HepG2 (cell line): ENCODE measurements around the gene MOG. TPM values are rescaled to one million over a fixed set of nuclear protein-coding genes. Genes with fewer than 3 reads are reported as not detected.
"Not testable (repeated sequence)": the region's sequence is repeated elsewhere in the genome, so short reads cannot be mapped to it uniquely, and the experiment has no call there.

Source experiments
- ATAC-seq: fragments of 200-7000 bp; cut with Tn5 transposase; 3 replicates; pipeline ENCODE4 v1.9.1; 2020; ENCODE audit warnings: mild to moderate bottlenecking, moderate library complexity
- BruUV-seq: library from RNA; stranded (reverse); fragments of 400-500 nt; replicated peaks from 2 replicates; lab custom pipeline; 2021; lab: Mats Ljungman, UMichigan
- CTCF ChIA-PET: fragments of 300-600 bp; formaldehyde crosslinking; extraction: SDS; loops from one replicate; lab custom pipeline; 2021; ENCODE audit warnings: low total read pairs, inconsistent platforms, low intra/inter-chr PET ratio; lab: Yijun Ruan, JAX
- POLR2A ChIA-PET: fragments of 350-600 bp; sonication (Branson Sonifier 250); formaldehyde crosslinking; loops from one replicate; lab custom pipeline; 2020; ENCODE audit warnings: antibody characterized with exemption, inconsistent platforms; lab: Yijun Ruan, JAX
- DNase-seq: peaks from one replicate; pipeline ENCODE4 v3.0.0-alpha.2; 2015; ENCODE audit warnings: low spot score
- FAIRE-seq: peaks from 3 replicates; lab custom pipeline; 2011; peaks lifted over from hg19 to GRCh38; lab: Jason Lieb, UNC
- H2AFZ ChIP-seq: one replicate; pipeline ENCODE4 v1.6.1; 2011; ENCODE audit warnings: low read length, inconsistent platforms
- H3K27ac ChIP-seq: fragments of 300-600 bp; 3 replicates; pipeline ENCODE4 v1.8.0; 2011; ENCODE audit warnings: mixed run types, mild to moderate bottlenecking, mixed read lengths, low read length, inconsistent platforms; ENCODE audit not compliant: insufficient read depth; ENCODE audit errors: extremely low read length
- H3K27me3 ChIP-seq, 2 experiments: fragments of 200-600 bp in 1 of 2; 2 replicates in 1 of 2; 3 replicates in 1 of 2; pipeline versions ENCODE4 v1.6.0 to v1.8.0; 2011; ENCODE audit warnings: low read length in 2 of 2, mild to moderate bottlenecking in 2 of 2, moderate library complexity in 2 of 2, inconsistent platforms in 1 of 2; ENCODE audit not compliant: insufficient read depth in 2 of 2, control insufficient read depth in 1 of 2
- H3K36me3 ChIP-seq, 2 experiments: fragments of 200-600 bp in 1 of 2; replicated peaks in 1 of 2; 2 replicates in 1 of 2; 3 replicates in 1 of 2; pipeline versions ENCODE4 v1.5.1 to v1.8.0; 2011; ENCODE audit warnings: low read length in 2 of 2, inconsistent platforms in 1 of 2; ENCODE audit not compliant: insufficient read depth in 2 of 2, control insufficient read depth in 1 of 2
- H3K4me1 ChIP-seq: 2 replicates; pipeline ENCODE4 v1.5.1; 2012; ENCODE audit warnings: low read length, inconsistent platforms; ENCODE audit not compliant: insufficient read depth
- H3K4me2 ChIP-seq: 2 replicates; pipeline ENCODE4 v1.6.0; 2011; ENCODE audit warnings: low read depth, low read length, inconsistent platforms
- H3K4me3 ChIP-seq, 3 experiments: fragments of 200-600 bp in 1 of 3; sonication (generic), shearing (Covaris generic) in 1 of 3; replicated peaks in 1 of 3; 2 replicates each; pipeline ENCODE4 v1.5.1; 2011 to 2016; ENCODE audit warnings: low read length in 3 of 3, inconsistent platforms in 2 of 3, low read depth in 2 of 3, mild to moderate bottlenecking in 2 of 3, control low read depth in 1 of 3, mixed read lengths in 1 of 3; ENCODE audit not compliant: insufficient read depth in 1 of 3
- H3K79me2 ChIP-seq: one replicate; pipeline ENCODE4 v1.6.1; 2011; ENCODE audit warnings: low read length, inconsistent platforms; ENCODE audit not compliant: insufficient read depth
- H3K9ac ChIP-seq: 2 replicates; pipeline ENCODE4 v1.6.0; 2011; ENCODE audit warnings: mild to moderate bottlenecking, low read depth, low read length, inconsistent platforms; ENCODE audit not compliant: insufficient read depth
- H3K9me3 ChIP-seq: 2 replicates; pipeline ENCODE4 v1.5.1; 2012; ENCODE audit warnings: mild to moderate bottlenecking, low read length
- H4K20me1 ChIP-seq: 2 replicates; pipeline ENCODE4 v1.6.0; 2011; ENCODE audit warnings: inconsistent platforms, mild to moderate bottlenecking, low read length, moderate library complexity; ENCODE audit not compliant: insufficient read depth
- RBM39 ChIP-seq: fragments of 200-400 bp; formaldehyde crosslinking; IDR thresholded peaks from one replicate; pipeline ENCODE4 v1.6.1; 2018; ENCODE audit warnings: antibody characterized with exemption, mild to moderate bottlenecking, low read depth, low read length; ENCODE audit not compliant: poor library complexity, severe bottlenecking
- ZNF230 ChIP-seq: sonication (generic); formaldehyde crosslinking; IDR thresholded peaks from 2 replicates; pipeline ENCODE4 v1.4.0; 2020; ENCODE audit warnings: mild to moderate bottlenecking, missing genetic modification reagents
- WGBS: methylation state at CpG from one replicate; pipeline ENCODE4 v1.1.6; 2017; ENCODE audit warnings: low lambda C conversion rate; 5-methylcytosine and 5-hydroxymethylcytosine counted together
- in situ Hi-C: cut with HindIII; loops from 2 replicates; pipeline ENCODE4 v1.10.0; 2017; ENCODE audit warnings: low pct_unique_long_range_greater_than_20kb; ENCODE audit not compliant: extremely low pct_ligation_motif_present
- intact Hi-C: fragments of 100-400 bp; cut with micrococcal nuclease; formaldehyde crosslinking; loops from one replicate; pipeline ENCODE4 v1.10.0; 2022; ENCODE audit not compliant: unreplicated experiment
- polyA plus RNA-seq, 8 experiments: library from polyadenylated mRNA; depleted of rRNA in 3 of 8; stranded (reverse) in 7 of 8; unstranded in 1 of 8; fragments of >200 nt; fragmentation: Illumina TruSeq in 4 of 8; extraction: Trizol in 4 of 8; gene quantifications; 2 replicates each; pipeline versions ENCODE4 v1.2.1 to v1.2.3, GENCODE V29; 2011 to 2016; ENCODE audit warnings: low read depth in 4 of 8, missing spikeins in 1 of 8, mixed read lengths in 1 of 8; ENCODE audit not compliant: insufficient read depth in 1 of 8
- total RNA-seq, 5 experiments: library from RNA; depleted of rRNA; stranded (reverse); fragments of >200 nt; fragmentation: Illumina TruSeq; extraction: Trizol; gene quantifications; 2 replicates each; pipeline ENCODE4 v1.2.3, GENCODE V29; 2016; ENCODE audit warnings: low read depth in 1 of 5

MOG gene
- total and polyA plus RNA-seq, 2 of the 13 experiments (the other 11 are each of a cell fraction or from before 2014, with no cell fraction given): not detected

DNA sequence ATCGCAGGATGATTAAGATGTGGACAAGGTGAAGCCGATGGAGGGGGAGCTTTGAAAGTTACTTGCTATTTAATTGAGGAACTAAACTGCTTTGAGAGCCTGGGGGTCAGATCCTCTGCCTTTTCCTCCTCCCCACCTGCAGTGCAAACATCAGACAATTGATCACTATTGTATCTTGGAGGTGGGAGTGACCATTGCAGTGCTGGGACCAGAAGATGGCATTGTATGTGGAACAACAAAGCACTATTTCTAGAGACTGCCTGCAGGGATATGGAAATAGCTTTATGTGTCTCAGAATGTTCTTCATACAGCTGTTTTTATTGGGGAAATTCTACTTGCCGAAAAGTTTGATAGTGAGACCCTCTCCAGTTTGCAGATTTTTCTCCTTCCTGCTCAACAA, 4.2 kb downstream of the MOG start:
- Histone ChIP-seq H3K4me3 (no peak overlapping the region), H3K79me2 (no peaks in the 10 kb centered on the region), H4K20me1 (no peaks in the 10 kb centered on the region), H3K27me3 (peaks cover 0 to 16% of the 10 kb centered on the region in 2 experiments; a peak in 2 of 5 replicates)
- intact Hi-C loops: no loop called here
- TF ChIP-seq RBM39 (no peak), ZNF230 (CRISPR knock-in tag) (no peak)
- TF ChIP-seq, all 625 proteins: peak for 0
- FAIRE-seq (no peak), DNase-seq (no peak), ATAC-seq (no peak)
- no peak overlapping the region for H3K4me2 ChIP-seq
- in situ Hi-C loops: no loop called here
- H3K36me3 ChIP-seq: no peaks in the 10 kb centered on the region
- H3K9ac ChIP-seq: no peak overlapping the region
- no peak overlapping the region for H2AFZ ChIP-seq
- CTCF ChIA-PET: no interaction called here
- no peaks in the 10 kb centered on the region for H3K9me3 ChIP-seq
- H3K4me1 ChIP-seq: no peaks in the 10 kb centered on the region
- POLR2A ChIA-PET: no interaction called here
- no peak overlapping the region for H3K27ac ChIP-seq
- 61% methylated on average over 3 of the region's 3 CpGs for WGBS
- no TSS peak for BruUV-seq

DNA sequence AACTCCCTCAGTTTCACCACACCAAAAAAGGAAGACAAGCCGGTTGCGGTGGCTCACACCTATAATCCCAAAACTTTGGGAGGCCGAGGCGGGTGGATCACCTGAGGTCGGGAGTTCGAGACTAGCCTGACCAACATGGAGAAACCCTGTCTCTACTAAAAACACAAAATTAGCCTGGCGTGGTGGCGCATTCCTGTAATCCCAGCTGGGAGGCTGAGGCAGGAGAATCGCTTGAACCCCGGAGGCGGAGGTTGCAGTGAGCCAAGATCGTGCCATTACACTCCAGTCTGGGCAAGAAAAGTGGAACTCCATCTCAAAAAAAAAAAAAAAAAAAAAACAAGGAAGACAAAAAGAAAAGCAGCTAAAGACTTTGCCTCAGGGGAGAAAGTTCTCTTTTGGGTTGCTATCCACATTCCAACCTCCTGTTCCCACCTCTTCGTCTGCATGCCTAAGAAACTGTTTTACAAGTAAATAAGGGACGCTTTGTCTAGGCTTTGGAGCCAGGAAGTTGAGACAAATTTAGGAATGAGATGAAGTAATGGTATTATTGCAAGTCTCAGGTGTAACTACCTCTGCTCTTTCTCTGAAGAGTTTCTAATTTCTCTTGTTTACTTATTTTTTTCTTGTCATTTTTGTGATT, 4.7 kb downstream of the MOG start:
- H3K79me2 ChIP-seq, H2AFZ ChIP-seq, H3K9ac ChIP-seq, in situ Hi-C loops, H3K4me2 ChIP-seq, CTCF ChIA-PET, H3K4me3 ChIP-seq, DNase-seq, POLR2A ChIA-PET, ATAC-seq, BruUV-seq, intact Hi-C loops, H3K9me3 ChIP-seq, H4K20me1 ChIP-seq, H3K36me3 ChIP-seq, FAIRE-seq, H3K4me1 ChIP-seq, H3K27ac ChIP-seq: not testable (repeated sequence)
- WGBS: 46% methylated on average over 14 of the region's 14 CpGs
- H3K27me3 ChIP-seq: peaks cover 0 to 16% of the 10 kb centered on the region in 2 experiments; a peak in 3 of 5 replicates
